ENCODE results near the gene LRRC8E. TPM values are rescaled to one million over a fixed set of nuclear protein-coding genes. Genes with fewer than 3 reads are reported as not detected.

LRRC8E gene
- total and polyA plus RNA-seq, 2 of the 8 experiments (the other 6 are each of a cell fraction or from before 2014, with no cell fraction given), result 2.7 to 2.9 TPM

DNA sequence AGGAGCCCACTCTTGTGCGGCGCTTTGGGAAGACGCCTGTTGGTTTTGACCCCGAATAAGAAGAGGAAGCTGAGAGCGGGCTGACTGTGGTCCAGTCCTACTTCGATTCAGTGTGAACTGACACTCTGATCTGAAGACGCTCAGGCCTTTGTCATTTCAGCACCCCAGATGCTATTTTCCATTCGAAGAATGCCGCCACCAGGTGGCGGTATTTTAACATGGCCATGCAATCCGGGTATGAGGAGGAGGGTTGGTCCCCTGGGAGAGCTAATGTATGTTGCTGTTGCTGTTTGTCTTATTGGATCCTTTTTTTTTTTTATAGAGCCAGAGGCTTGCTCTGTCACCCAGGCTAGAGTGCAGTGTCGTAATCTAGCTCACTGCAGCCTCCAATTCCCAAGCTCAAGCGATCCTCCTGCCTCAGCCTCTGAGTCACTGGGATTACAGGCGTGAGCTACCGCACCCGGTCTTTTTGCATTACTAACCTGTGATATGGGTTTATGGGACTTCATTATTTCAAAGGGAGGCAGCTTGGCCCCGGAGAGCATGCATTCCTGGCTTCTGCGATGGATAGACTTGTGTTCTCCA lies 56.0 kb downstream of the LRRC8E start (continued):
- TF ChIP-seq RBBP5 (IDR thresholded peaks at IDR 0.05; ENCODE audit: borderline replicate concordance, low read depth, low read length) (no peak), PHF8 (conservative IDR thresholded peaks at IDR 0.05; ENCODE audit: low read depth, low read length) (no peak; the same call in 1 of the 2 replicates), EZH2 (IDR thresholded peaks at IDR 0.05; ENCODE audit: low read depth, low read length, severe bottlenecking) (no peak), POU5F1 (IDR thresholded peaks at IDR 0.05; ENCODE audit: low read depth, low read length) (no peak), TAF1 (IDR thresholded peaks at IDR 0.05; ENCODE audit: low read depth, low read length) (no peak; the same call in 1 of the 2 replicates), RNF2 (IDR thresholded peaks at IDR 0.05; ENCODE audit: borderline replicate concordance, low read depth, low read length, missing control alignments, poor library complexity, severe bottlenecking) (no peak)

Data from H1 (cell line).